Activated CD4-positive, alpha-beta T cell treated with anti-CD3 and anti-CD28 coated beads for 48 hours (primary cell): ENCODE measurements around the gene IFI30.

Source experiments
- DNase-seq: peaks from one replicate; pipeline ENCODE4 v3.0.0-alpha.2; 2020

The IFI30 gene

DNA sequence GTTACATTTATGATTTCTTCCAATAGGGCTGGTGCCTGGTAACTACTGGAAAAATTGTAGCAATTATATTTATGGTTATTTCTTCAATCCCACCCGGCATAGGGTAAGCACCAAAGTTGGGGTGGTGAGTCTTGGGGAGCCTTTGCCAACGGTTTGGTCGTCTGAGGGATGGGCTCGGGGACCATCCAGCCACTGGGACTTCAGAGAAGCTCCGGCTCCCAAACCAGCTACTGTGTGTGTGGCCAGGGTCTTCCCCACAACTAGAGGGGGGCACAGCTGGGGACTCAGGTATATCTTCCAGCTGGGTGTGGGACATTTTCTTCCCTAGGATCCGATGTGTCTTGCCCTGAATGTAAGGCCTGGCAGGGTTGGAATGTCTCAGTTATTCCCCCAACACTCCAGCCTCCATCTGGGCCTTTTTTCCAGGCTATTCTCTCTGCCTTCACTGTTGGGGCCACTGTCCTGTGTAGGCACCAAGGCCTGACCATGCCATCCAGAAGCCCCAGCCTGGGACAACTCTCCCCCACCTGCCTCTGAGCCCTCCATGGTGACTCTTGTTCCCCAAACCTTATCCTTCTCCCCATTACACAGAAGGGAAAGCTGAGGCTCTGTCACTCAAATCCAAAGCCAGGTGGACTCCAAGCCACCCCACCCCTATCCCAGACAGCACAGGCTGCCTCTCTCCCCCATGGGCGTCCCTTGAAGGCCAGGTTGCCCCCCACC is 1.1 kb upstream of the IFI30 start:
- DNase-seq: no peak

DNA sequence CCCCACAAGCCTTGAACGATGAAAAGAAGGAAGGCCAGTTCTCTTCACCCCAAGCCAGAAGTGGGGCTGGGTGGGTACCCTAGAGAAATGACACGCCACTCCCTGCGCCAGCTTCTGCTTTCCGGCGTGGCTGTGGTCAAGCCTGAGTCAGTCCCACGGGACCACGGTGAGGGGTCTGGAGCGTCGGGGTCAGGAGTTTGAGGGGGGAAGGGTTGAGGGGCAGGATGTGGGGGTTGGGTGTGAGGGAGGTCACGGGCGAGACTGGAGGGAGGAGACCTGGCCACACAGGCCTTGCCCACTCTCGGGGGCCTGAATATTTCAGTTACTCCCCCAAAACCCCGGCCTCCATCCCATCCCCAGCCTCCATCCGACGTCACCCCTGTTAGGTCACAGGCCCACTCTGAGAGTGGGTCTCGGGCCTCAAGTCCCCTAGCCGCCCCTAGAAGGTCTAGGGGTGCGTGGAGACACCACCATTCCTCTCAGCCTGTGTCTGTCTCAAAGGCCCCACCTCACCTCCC is 500 bp upstream of the IFI30 start:
- no peak for DNase-seq

DNA sequence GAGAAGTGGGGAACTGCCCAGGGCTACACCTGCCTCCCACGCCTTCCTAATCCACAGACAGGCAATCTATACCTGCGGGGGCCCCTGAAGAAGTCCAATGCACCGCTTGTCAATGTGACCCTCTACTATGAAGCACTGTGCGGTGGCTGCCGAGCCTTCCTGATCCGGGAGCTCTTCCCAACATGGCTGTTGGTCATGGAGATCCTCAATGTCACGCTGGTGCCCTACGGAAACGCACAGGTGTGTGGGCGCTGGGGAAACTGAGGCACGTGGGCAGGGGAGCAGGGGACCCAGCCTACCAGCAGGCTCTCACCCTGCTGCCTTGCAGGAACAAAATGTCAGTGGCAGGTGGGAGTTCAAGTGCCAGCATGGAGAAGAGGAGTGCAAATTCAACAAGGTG is 1.4 kb downstream of the IFI30 start:
- no peak for DNase-seq

DNA sequence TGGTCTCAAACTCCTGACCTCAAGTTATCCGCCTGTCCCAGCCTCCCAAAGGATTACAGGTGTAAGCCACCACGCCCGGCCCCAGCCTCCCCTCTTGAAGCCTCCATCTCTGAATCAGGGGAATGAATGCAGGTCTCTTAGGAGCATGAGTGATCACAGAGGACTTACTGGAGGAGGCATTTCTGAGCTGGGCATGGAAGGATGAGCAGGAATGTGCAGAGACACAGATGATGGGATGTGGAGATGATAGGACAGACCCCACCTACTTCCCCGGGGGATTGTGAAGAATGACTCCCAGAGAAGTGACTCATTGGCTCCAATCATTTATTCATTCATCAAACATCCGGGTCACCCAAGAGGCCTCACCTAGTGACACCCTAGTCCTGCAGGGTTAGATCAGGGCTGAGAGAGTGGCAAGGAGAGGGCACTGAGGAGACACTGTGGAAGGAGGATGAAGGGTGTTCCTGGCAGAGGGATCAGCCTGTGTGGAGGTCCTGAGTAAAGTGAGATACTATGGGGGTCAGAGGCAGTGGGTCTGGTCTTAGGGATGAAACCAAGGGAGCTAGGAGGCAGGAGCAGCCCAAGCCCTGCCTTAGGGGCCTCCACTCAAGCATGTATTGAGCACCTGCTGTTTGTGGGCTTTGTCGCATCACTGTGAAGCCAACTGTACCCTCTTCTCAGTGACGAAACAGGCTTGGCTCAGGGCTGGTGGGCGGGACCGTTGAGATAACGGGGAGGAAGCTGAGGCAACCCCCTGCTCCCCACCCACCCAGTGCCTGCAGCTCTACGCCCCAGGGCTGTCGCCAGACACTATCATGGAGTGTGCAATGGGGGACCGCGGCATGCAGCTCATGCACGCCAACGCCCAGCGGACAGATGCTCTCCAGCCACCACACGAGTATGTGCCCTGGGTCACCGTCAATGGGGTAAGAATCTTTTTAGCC is 3.0 kb downstream of the IFI30 start:
- DNase-seq: no peak

DNA sequence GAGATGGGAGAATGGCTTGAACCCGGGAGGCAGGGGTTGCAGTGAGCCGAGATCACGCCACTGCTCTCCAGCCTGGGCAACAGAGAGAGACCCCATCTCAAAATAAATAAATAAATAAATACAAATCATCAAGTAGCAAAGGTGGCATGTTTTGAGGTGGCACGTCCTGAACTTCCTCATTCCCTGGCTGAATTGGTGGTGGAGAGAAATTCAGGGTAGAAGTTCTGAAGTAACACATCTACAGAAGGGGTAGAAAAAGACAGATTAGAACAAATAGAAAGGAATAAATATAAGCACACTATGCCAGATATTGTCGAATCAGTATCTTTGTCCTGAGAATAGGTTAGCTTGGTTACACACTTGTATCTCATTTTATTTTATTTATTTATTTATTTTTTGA is 6.3 kb downstream of the IFI30 start:
- no peak for DNase-seq

DNA sequence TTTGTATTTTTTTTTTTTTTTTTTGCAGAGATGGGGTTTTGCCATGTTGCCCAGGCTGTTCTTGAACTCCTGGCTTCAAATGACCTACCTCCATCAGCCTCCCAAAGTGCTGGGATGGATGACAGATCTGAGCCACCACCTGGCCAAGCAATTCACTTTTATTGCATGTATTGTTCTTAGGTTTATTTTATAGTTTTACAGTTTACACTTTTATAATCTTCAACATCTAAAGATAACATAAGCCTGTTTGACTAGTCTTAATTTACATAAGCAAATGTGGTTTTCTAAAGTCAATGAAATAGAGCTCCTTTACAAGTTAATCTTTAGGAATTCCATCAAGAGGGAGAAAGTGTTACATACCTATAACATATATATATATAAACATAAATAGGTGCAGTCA is 9.9 kb downstream of the IFI30 start:
- no peak for DNase-seq

DNA sequence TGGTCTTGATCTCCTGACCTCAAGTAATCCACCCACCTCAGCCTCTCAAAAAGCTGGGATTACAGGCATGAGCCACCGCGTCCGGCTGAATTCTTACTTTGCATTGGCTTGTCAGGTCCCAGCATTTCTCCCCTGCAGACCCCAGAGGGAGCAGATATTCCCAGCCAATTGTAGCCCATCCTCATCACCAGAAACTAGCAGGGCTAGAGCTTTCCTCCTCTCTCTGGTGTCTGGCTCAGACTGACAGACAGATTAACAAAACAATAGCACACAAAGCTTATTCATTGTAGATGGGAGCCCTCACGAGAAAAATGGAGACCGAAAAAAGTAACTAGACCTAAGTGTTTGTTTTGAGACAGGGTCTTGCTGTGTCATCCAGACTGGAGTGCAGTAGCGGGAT is 11.9 kb downstream of the IFI30 start:
- no peak for DNase-seq

DNA sequence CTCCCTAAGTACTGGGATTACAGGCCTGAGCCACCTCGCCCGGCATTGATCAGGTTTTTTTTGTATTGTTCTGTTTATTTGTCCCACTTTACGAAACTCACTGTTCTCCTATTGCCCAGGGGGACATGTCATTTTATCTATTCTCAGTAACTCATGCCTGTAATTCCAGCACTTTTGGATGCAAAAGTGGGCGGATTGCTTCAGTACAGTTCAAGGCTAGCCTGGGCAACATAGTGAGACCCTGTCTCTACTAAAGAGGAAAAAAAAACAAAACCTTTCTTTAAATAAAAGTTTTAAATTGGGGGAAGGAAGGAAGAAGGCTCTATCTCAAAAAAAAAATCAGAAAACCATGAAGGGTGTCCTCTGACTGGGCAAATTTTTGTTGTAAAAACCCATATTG is 16.7 kb downstream of the IFI30 start:
- no peak for DNase-seq

DNA sequence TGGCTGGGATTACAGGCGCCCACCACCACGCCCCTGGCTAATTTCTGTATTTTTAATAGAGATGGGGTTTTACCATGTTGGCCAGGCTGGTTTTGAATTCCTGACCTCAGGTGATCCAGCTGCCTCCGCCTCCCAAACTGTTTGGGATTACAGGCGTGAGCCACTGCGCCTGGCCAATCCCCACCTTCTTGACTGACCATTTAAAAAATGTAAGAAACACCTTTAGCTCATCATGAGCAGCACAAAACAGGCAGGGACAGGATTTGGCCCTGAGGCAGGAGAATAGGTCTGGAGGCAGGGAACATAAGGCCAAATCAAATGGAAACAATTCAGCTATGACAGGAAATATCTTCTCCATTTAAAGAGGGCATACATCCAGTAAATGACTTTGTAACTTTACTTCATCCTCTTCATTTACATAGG is 18.0 kb downstream of the IFI30 start:
- DNase-seq: no peak

DNA sequence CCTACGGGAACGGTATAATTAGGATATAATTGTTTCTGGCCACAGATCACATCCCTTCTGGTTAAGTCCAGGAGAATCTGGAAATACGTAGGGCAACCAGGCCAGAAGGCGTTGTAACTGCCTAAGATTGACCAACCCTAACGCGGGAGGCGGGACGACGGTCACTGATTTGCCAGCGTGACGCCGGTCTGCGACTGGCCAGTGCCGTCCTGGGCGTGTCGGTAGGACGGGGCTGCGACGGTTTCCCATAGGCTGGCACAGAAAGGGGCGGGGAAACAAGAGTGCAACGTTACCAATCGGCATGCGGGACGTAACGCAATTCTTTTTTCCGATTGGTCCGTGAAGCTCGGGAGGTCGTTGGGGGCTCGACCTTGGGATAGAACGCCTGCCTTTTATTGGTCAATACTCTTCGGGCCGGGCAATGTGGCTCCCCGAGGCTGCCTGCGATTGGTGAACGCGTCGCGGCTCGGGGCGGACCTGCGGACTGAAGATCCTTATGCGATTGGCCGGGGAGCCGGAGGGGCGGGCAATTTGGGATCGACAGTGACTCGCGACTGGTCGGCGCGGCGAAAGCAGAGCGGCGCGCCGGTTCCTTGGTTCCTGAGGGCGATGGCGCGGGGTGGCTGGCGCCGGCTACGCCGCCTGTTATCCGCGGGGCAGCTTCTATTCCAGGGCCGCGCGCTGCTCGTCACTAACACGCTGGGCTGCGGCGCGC is 19.2 kb downstream of the IFI30 start, which contains the start of gene MPV17L2:
TSS of gene MPV17L2 (plus strand) at position 546 of the 715 bp plus-strand sequence. CDS start at position 610, 64 bp downstream.
- peak; percentile 99 for DNase-seq

DNA sequence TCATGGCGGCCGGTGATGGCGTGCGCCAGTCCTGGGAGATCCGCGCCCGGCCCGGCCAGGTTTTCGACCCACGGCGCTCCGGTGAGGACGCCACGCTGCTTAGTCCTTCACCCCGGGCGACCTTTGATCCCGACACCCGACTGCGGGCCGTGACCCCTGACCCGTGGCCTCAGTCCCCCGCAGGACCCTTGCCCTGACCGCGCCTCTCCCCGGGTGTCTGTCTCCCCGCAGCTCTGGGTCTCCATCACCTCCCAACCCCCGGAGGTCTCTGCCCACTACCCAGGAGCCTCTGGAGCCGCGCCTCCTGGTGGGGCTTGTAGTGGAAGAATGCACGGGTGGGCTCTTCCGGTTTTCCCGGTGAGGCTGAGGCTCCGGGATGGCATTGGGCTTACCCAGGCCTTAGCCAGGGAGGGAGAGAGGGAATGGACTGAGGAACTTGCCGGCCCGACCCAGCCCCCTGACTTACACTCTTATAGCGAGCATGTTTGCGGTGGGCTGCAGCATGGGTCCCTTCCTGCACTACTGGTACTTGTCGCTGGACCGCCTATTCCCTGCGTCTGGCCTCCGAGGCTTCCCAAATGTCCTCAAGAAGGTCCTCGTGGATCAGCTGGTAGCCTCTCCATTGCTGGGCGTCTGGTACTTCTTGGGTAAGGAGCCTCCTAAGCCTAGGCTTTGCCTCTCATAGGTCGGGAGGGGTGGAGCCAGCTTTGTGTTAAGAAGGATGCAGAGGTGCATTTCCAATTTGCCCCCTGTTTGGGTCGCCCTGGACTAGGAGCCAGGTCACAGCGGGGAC is 20.0 kb downstream of the IFI30 start:
- DNase-seq: peak; percentile 28

DNA sequence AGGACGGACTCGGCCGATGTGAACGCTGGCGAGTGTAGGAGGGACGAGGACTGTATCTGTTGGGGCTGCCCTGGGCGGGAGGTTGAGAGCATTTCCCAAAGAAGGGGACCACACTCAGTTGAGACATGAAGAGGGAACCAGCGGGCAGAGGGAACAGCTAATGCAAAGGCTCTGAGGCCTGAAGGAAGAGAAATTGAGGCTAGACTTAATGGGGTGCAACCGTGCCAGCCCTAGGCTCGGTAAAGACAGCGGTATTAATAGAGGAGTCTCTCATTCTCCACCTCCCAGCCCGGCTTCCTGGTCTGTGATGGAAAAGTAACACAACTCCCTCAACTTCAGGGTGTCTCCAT is 20.5 kb downstream of the IFI30 start:
- no peak for DNase-seq

DNA sequence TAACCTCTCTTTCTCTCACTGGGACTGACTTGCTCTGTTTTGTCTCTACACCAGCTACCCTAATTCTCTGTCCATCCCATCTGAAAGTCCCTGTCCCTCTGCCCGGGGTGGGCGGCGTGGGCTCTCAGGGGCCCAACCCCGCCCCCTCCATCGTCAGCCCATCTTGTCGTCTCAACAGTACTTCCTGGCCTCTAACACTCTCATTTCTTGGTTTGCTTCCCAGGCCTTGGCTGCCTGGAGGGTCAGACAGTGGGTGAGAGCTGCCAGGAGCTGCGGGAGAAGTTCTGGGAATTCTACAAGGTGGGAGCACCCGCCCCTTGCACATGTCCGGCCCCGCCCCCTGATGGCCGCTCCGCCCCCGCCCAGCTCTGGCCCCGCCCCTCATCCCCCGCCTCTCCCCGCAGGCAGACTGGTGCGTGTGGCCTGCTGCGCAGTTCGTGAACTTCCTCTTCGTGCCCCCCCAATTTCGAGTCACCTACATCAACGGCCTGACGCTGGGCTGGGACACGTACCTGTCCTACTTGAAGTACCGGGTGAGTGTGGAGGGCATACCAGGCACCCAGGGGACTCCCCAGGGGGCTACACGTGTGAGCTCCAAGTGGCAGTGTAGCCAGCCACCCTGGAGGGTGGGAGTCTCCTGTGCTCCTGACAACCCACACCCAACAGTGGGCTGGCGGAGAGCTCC is 21.1 kb downstream of the IFI30 start:
- DNase-seq: peak; percentile 32

DNA sequence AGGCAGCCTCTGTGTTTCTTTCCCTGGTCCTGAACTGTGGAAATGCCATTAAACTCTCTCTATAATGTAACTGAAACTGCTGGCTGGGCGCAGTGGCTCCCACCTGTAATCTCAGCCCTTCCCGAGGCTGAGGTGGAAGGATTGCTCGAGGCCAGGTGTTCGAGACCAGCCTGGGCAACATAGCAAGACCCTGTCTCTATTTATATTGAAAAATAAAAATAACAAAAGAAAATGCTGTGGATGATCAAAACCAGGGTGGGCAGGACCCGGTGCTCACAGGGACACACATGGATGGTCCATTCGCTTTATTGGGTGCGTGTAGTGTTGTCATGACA is 22.9 kb downstream of the IFI30 start:
- no peak for DNase-seq

DNA sequence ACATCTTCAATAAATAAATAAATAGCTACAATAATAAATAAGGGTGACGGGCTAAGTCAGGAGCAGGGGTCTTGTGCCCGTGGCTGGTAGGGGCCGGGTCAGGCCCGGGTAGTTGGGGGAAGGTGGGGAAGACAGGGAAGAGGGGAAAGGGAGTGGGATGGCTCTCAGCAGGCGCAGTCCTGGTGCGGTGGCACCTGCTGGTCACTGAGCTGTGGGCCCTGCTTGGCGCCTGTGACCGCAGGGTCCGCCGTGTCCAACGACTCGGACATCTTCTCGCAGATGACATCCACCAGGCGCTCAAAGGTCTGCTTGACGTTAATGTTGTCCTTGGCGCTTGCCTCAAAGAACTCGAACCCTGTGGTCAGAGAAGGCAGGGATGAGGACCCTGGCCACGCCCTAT is 23.7 kb downstream of the IFI30 start:
- DNase-seq: no peak

DNA sequence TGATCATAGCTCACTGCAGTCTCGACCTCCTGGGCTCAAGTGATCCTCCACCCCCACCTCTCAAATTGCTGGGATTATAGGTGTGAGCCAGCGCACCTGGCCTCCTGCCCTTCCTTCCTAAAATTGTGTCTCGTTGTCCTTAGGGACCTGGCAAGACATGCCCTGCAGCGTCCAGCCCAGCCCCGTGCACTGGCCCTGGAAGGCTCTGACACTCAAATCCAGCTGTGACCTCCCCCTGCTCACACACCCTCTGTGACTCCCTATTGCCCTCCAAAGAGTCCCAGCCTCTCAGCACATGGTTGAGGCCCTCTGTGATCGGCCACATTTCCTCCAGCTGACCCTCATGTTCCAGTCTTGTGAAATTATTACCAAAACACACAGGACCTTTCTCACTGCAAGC is 24.3 kb downstream of the IFI30 start:
- no peak for DNase-seq

DNA sequence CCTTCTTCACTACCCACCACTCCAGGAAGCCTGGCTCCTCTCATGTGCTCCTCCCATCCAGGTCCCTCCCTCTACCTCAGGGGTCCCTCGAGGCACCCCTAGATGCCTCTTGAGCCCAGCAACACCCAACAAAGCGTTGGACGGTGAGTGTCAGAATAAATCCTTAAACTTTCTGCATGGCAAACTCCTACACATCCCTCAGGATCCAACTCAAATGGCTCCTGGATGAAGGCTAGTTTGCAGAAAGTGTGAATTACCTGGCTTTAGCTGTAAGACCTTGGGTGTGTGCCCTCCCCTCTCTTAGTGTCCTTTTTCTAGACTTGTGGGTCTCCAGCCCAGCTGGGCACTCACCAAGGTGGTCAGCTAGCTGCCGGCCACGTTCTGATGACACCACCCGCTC is 24.8 kb downstream of the IFI30 start:
- DNase-seq: no peak

DNA sequence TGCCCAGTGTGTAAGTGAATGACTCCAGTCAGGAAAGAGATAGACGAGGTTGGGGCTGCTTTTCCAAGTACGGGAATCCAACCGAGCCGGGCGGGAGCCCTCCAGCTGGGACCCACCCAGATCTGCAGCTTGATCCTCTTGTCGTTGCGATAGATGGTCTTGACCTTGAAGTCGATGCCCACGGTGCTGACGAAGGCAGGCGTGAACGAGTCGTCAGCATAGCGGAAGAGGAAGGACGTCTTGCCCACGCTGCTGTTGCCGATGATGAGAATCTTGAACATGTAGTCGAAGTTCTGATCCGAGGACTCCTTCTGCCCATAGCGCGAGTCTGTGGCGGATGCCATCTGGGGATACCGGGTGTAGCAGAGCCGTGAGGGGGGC is 28.8 kb downstream of the IFI30 start:
- DNase-seq: no peak

DNA sequence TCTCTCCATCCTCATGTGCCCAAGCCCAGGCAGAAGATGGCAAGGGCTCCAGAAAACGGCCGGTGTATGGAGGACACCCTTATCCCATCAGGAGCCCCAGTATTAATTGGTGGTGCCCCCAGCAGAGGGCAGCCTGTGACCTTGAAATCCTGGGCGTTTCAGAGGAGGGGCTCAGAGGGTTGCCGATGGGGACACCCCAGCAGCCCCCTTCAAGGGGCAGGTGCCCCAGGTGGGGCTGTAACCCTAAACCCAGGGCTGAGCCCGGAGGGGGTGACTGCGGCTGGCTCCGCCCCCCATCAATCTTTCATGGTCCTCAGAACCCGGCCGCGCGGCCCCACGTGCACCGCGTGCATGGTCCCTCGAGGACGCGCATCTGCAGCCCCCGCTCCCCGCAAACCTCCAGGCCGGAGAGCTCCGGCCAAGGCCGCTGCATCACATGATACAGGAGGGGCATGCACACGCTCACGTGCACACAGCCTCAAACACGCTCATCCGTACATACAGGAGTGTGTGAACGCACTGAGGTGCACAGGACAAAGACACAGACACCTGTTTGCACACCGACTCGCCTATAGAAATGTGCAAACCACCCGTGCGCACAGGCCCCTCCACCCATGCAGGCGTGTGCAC is 29.3 kb downstream of the IFI30 start:
- DNase-seq: peak; percentile 51

DNA sequence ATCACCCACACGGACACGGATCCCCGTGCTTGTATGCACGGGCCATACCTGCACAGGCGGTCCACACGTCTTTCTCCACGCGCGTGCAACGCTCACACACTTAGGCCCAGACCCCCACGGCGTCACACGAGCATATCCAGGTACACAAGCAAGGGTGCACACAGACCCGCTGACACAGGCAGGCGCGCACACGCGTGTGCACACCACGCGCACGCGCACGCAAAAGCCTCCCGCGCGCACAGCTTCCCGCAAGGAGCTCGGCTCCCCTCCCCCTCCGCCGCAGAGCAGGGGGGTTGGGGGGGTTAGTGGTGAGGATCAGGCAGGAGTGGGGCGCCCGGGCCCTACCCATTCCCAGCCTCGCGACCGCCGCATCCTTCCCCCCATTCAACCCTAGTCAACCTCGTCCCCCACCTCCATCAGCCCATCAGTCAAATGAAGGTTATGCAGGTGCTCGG is 29.8 kb downstream of the IFI30 start:
- peak; percentile 58 for DNase-seq

DNA sequence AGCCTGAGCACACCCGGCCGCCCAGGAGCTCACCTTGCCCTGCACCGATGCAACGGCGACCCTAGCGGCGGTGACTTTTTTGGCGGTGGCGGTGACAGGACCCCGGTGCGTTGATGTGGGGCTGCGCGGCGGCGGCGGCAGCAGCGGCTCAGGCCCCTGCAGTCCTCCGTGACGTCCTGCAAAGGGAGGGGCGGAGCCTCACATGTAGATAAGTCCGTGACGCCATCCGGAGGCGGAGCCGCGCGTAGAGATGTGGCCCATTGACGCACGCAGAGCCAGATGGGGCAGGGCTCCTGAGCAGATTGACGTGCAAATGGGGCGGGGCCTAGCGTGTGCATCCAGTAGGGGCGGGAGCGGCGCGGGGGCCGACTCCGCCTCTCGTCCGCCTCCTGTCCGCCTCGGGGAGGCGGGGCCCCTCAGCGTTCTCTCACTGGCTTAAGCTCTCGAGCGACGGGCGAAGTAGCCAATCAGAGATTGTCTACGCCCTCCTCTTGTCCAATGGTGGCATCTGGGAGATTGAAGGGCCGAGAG is 30.3 kb downstream of the IFI30 start, which contains the start of gene RAB3A:
TSS of gene RAB3A (minus strand) at position 180 of the 531 bp plus-strand sequence. CDS start 1,302 bp downstream, outside the sequence.
- peak; percentile 100 for DNase-seq
